Embryonic facial prominence (tissue), 1 donor: ENCODE measurements around the gene DRAP1.
A peak's percentile ranks its signal among the peaks of the same experiment; 100 is the strongest.

Experiments used
- DNase-seq: peaks from one replicate; pipeline ENCODE4 v3.0.0-alpha.2; 2016; ENCODE audit errors: extremely low spot score

The DRAP1 gene

DNA sequence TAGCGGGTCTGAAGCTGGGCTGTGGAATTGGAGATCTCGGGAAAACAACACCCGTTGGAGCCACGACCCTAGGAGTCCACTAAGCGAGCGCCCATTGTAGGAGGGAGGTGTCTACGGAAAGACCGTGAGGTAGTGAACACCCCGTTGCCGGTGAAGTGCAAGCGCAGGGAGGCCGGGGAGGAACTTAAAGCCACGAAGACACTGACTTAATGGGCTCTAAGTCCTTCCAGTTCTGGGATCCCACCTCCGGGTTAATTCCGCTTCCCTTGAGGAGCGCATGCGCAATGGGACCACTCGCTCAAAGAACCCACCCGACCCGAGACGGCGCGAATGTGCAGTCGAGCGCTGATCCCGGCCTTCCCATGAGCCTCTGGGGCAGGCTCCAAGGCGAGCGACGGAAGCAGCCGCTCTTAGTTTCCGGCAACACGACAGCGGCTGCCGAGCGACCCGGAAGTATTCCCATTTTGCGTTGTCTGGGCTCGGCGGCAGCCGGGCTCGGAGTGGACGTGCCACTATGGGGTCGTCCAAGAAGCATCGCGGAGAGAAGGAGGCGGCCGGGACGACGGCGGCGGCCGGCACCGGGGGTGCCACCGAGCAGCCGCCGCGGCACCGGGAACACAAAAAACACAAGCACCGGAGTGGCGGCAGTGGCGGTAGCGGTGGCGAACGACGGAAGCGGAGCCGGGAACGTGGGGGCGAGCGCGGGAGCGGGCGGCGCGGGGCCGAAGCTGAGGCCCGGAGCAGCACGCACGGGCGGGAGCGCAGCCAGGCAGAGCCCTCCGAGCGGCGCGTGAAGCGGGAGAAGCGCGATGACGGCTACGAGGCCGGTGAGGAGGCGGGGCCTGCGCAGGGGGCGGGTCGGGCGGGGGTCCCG is 42.3 kb downstream of the DRAP1 start, which contains the start of gene SART1:
Gene SART1 (plus strand): TSS at position 468 of the 874 bp plus-strand sequence. CDS start 47 bp downstream, at position 515.
- peak; percentile 98 for DNase-seq

GRCh38 chr11:65962141-65962564 is 42.9 kb downstream of the DRAP1 start:
- DNase-seq, result no peak

DNA sequence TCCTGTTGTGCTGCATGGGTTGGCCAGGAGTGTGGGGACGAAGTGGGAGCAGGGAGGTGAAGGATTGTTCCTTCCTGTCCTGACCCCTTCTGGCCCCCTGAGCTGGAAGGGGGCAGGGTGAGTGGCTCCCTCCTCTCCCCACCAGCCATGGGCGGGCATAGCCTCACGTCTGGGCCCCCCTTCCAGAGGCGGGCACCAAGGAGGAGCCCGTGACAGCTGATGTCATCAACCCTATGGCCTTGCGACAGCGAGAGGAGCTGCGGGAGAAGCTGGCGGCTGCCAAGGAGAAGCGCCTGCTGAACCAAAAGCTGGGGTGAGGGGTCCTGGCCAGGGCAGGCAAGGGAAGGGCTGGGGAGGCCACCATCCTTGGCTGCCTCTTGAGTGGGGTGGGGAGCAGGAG is 45.7 kb downstream of the DRAP1 start:
- no peak for DNase-seq

DNA sequence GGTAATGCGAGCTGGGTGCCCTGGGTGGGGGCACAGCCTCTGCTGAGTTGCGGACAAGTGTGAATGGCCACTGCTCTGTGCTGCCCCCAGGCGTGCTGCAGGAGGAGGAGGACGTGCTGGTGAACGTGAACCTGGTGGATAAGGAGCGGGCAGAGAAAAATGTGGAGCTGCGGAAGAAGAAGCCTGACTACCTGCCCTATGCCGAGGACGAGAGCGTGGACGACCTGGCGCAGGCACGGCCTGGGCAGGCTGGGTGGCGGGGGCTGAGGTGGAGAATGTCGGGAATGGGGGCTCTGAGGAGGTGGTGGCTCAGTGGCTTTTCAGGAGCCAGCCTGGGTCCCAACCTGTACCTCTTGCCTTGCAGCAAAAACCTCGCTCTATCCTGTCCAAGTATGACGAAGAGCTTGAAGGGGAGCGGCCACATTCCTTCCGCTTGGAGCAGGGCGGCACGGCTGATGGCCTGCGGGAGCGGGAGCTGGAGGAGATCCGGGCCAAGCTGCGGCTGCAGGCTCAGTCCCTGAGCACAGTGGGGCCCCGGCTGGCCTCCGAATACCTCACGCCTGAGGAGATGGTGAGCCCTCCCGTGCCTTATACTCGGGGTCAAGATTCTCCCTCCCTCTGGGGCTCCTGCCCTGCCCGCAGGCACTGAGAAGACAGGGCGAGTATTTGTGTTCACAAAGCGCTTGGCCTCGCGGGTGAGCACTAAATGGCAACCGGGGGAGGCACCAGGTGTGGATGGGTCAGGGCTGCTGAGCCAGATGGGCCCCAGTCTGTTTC is 46.9 kb downstream of the DRAP1 start:
- no peak for DNase-seq

- DNase-seq, result no peak
Measured at GRCh38 chr11:65967329-65967934, 48.2 kb downstream of the DRAP1 start.

DNA sequence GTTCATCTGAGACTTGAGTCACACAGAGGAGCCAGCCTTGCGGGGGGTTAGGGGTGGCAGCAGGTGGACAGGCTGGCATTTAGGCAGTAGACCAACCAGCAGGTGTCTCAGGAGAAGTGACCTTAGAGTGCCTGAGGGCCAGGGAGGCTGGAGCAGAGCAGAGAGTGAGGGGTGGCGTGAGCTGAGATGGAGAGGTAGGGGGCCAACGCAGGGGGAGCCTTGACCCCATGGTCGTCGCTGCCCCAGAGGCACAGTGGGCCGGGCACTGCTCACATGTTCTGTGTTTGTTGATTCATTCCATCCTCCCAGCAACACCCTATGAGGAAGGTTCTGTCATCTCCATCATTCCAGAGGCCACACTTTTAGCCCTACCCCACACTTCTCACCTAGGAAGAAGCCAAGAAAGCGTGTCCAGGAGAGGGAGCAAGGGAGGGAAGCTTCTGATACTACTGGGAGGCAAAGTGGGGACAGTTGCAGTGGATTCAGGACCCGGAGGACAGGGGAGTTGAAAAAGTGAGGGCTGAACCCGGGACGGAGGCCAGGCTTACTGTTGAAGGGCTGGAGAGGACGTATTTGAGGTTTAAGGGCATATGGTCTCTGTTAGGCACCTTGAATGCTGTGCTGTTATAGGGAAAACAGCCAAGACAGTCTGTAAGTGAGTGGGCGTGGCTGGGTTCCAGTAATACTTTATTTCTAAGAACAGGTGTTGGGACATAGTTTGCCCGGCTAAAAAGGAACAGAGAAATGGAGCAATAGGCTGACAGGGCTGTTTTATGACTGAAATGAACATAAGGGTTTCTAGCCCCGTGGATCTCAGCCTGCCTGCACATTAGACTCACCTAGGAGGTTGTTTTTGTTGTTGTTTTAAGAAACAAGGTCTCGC is 49.6 kb downstream of the DRAP1 start:
- no peak for DNase-seq
